OCI-LY7 (cell line): ENCODE data around the gene HGFAC. TPM values are rescaled to one million over a fixed set of nuclear protein-coding genes. Genes with fewer than 3 reads are reported as not detected.

Source experiments
- BruUV-seq: library from RNA; stranded (reverse); fragments of 400-500 nt; replicated peaks from 2 replicates; lab custom pipeline; 2021; lab: Mats Ljungman, UMichigan
- CTCF ChIA-PET: fragments of 300-600 bp; sonication (Branson Sonifier 250); formaldehyde crosslinking; loops from one replicate; lab custom pipeline; 2022; ENCODE audit warnings: antibody characterized with exemption; ENCODE audit not compliant: unreplicated experiment; lab: Charles Lee
- POLR2A ChIA-PET: fragments of 300-600 bp; sonication (Branson Sonifier 250); formaldehyde crosslinking; loops from one replicate; lab custom pipeline; 2022; ENCODE audit warnings: antibody characterized with exemption; lab: Charles Lee
- DNase-seq: peaks from one replicate; pipeline ENCODE4 v3.0.0-alpha.2; 2015; ENCODE audit warnings: low spot score
- H2AFZ ChIP-seq: fragments of 200-600 bp; sonication (generic), shearing (Covaris generic); 2 replicates; pipeline ENCODE4 v1.6.1; 2014; ENCODE audit warnings: mild to moderate bottlenecking, antibody characterized with exemption, low read length, moderate library complexity
- H3K27ac ChIP-seq: fragments of 200-600 bp; sonication (generic); 2 replicates; pipeline ENCODE4 v1.5.1; 2014; ENCODE audit warnings: mixed run types, low read depth, mild to moderate bottlenecking, moderate library complexity, low read length, inconsistent platforms; ENCODE audit not compliant: poor library complexity, severe bottlenecking
- H3K36me3 ChIP-seq: fragments of 200-600 bp; sonication (generic); 2 replicates; pipeline ENCODE4 v1.6.1; 2014; ENCODE audit warnings: mild to moderate bottlenecking, antibody characterized with exemption, low read length, moderate library complexity, mixed read lengths; ENCODE audit not compliant: insufficient read depth
- H3K4me1 ChIP-seq: fragments of 200-600 bp; sonication (generic); 2 replicates; pipeline ENCODE4 v1.5.1; 2014; ENCODE audit warnings: mild to moderate bottlenecking, low read length; ENCODE audit not compliant: insufficient read depth, poor library complexity, severe bottlenecking
- H3K4me2 ChIP-seq: fragments of 200-600 bp; sonication (generic); 2 replicates; pipeline ENCODE4 v1.6.1; 2014; ENCODE audit warnings: mild to moderate bottlenecking, low read length
- H3K4me3 ChIP-seq: fragments of 200-600 bp; sonication (generic); 2 replicates; pipeline ENCODE4 v1.5.1; 2014; ENCODE audit warnings: mild to moderate bottlenecking, low read depth, low read length; ENCODE audit not compliant: poor library complexity, severe bottlenecking
- H3K79me2 ChIP-seq: fragments of 200-600 bp; sonication (generic); 2 replicates; pipeline ENCODE4 v1.6.1; 2016; ENCODE audit warnings: low read depth, mild to moderate bottlenecking, low read length, moderate library complexity, mixed read lengths; ENCODE audit not compliant: insufficient read depth
- H3K9me2 ChIP-seq: fragments of 200-600 bp; sonication (generic); 2 replicates; pipeline ENCODE4 v1.6.1; 2016; ENCODE audit warnings: mild to moderate bottlenecking, low read length, mixed read lengths; ENCODE audit not compliant: insufficient read depth
- H3K9me3 ChIP-seq: fragments of 200-600 bp; sonication (generic); 2 replicates; pipeline ENCODE4 v1.6.1; 2014; ENCODE audit warnings: mild to moderate bottlenecking, mixed run types, low read length, mixed read lengths
- H4K20me1 ChIP-seq: fragments of 200-600 bp; sonication (generic); 2 replicates; pipeline ENCODE4 v1.6.1; 2014; ENCODE audit warnings: mild to moderate bottlenecking, antibody characterized with exemption, low read length, moderate library complexity, mixed read lengths; ENCODE audit not compliant: insufficient read depth
- EZH2phosphoT487 ChIP-seq: fragments of 200-600 bp; sonication (generic); IDR thresholded peaks from 2 replicates; pipeline ENCODE4 v1.6.1; 2018; ENCODE audit warnings: low read depth, borderline replicate concordance, mild to moderate bottlenecking, mixed run types, antibody characterized with exemption, low read length, moderate library complexity, mixed read lengths
- intact Hi-C: fragments of 100-400 bp; cut with micrococcal nuclease; formaldehyde crosslinking; loops from one replicate; pipeline ENCODE4 v1.10.0; 2022; ENCODE audit not compliant: unreplicated experiment
- total RNA-seq, 2 experiments: library from RNA; depleted of rRNA in 1 of 2; stranded (reverse); fragments of >200 nt in 1 of 2; shearing (Covaris generic) in 1 of 2; gene quantifications; 2 replicates each; pipeline ENCODE4 v1.2.3, GENCODE V29; 2014 to 2022
- TF ChIP-seq, protein P1 (sequence below): fragments of 200-600 bp; sonication (generic); conservative IDR thresholded peaks from 2 replicates; pipeline ENCODE4 v1.5.1; 2014; ENCODE audit warnings: mild to moderate bottlenecking, antibody characterized with exemption, low read length, moderate library complexity, mixed read lengths

HGFAC gene
- total RNA-seq, 2 experiments from 2014 or later = not detected

DNA sequence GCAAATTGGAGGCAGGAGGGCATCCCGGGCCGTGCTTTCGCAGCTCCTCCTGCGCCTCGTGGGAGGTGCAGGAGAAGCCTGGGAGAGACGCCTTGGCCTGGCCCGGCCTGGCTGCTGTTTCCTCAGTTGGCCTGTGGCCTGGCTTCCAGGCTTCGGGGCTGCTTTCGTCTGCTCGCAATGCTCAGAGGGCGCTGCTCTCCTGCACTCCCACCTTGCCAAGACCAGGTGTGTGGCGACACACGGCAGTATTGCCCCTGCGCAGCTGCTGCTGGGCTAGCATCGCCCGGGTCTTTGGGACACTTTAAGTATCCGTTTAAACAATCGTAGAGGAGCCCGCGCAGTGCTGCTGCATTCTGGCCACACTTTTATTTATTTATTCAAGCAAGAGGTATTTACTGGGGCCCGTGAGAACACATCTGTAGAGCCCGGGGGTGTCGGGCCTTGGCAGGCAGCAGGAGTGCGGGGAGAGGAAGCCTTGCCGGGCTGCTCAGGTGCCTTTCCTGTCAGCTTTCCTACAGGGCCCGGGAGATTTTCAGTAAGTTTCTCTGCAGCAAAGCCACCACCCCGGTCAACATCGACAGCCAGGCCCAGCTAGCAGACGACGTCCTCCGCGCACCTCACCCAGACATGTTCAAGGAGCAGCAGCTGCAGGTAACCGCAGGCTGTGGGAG, 26.2 kb upstream of the HGFAC start:
- H2AFZ ChIP-seq = no peak overlapping the region
- H3K4me1 ChIP-seq = no peaks in the 10 kb centered on the region
- H3K27ac ChIP-seq = no peak overlapping the region
- DNase-seq = no peak
- no peaks in the 10 kb centered on the region for H3K9me2 ChIP-seq
- ChIA-PET POLR2A (no interaction called here), CTCF (no interaction called here)
- no peaks in the 10 kb centered on the region for H3K9me3 ChIP-seq
- H3K4me3 ChIP-seq = no peak overlapping the region
- no peak for TF ChIP-seq EZH2phosphoT487
- TF ChIP-seq, protein P1, sequence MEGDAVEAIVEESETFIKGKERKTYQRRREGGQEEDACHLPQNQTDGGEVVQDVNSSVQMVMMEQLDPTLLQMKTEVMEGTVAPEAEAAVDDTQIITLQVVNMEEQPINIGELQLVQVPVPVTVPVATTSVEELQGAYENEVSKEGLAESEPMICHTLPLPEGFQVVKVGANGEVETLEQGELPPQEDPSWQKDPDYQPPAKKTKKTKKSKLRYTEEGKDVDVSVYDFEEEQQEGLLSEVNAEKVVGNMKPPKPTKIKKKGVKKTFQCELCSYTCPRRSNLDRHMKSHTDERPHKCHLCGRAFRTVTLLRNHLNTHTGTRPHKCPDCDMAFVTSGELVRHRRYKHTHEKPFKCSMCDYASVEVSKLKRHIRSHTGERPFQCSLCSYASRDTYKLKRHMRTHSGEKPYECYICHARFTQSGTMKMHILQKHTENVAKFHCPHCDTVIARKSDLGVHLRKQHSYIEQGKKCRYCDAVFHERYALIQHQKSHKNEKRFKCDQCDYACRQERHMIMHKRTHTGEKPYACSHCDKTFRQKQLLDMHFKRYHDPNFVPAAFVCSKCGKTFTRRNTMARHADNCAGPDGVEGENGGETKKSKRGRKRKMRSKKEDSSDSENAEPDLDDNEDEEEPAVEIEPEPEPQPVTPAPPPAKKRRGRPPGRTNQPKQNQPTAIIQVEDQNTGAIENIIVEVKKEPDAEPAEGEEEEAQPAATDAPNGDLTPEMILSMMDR = no peak
- H3K4me2 ChIP-seq = no peak overlapping the region
- H4K20me1 ChIP-seq = no peaks in the 10 kb centered on the region
- H3K36me3 ChIP-seq = no peaks in the 10 kb centered on the region
- H3K79me2 ChIP-seq = no peaks in the 10 kb centered on the region
- intact Hi-C loops = no loop called here
- no TSS peak for BruUV-seq

DNA sequence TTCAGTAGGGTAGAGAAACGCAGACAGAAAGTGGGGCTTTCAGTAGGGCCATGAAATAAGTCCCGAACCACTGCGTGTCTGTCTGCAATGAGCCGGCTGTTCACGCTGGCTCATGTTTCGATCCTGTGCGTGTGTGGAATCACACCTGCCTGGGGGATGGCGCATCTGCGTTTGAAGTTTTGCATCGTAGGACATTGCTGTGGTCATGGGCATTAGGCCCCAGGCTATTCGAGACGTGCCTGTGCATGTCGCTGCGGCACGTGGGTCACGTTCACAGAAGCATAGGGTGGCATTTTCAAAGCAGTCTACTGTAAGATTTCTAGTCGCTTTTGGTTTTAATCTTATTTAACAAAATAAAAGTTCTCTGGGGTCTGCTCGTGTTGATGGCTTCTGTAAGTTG, 25.5 kb upstream of the HGFAC start:
- no peaks in the 10 kb centered on the region for H3K79me2 ChIP-seq
- H3K9me2 ChIP-seq = no peaks in the 10 kb centered on the region
- no peaks in the 10 kb centered on the region for H3K4me1 ChIP-seq
- CTCF ChIA-PET = no interaction called here
- no peak overlapping the region for H3K4me2 ChIP-seq
- no peaks in the 10 kb centered on the region for H3K9me3 ChIP-seq
- no peak overlapping the region for H3K4me3 ChIP-seq
- H3K36me3 ChIP-seq = no peaks in the 10 kb centered on the region
- DNase-seq = no peak
- intact Hi-C loops = no loop called here
- H2AFZ ChIP-seq = no peak overlapping the region
- TF ChIP-seq EZH2phosphoT487 = no peak
- TF ChIP-seq, protein P1 = no peak
- BruUV-seq = no TSS peak
- no peak overlapping the region for H3K27ac ChIP-seq
- H4K20me1 ChIP-seq = no peaks in the 10 kb centered on the region
- POLR2A ChIA-PET = no interaction called here

DNA sequence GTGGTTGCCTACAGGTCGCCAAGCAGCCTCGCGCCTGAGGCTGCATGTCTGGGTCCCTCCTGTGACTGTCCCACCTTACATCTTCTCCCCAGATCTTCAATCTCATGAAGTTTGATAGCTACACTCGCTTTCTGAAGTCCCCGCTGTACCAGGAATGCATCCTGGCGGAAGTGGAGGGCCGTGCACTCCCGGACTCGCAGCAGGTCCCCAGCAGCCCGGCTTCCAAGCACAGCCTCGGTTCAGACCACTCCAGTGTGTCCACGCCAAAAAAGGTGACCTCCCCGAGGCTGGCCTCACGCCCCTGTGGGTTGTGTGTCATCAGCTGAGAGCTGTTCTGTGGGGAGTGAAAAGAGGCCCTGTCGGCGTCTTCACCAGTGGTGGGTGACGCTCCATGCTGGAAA, 24.9 kb upstream of the HGFAC start:
- no peaks in the 10 kb centered on the region for H3K4me1 ChIP-seq
- no TSS peak for BruUV-seq
- ChIA-PET CTCF (no interaction called here), POLR2A (no interaction called here)
- intact Hi-C loops = no loop called here
- H3K36me3 ChIP-seq = no peaks in the 10 kb centered on the region
- H2AFZ ChIP-seq = no peak overlapping the region
- no peak for DNase-seq
- no peaks in the 10 kb centered on the region for H4K20me1 ChIP-seq
- H3K9me3 ChIP-seq = no peaks in the 10 kb centered on the region
- H3K4me3 ChIP-seq = no peak overlapping the region
- H3K9me2 ChIP-seq = no peaks in the 10 kb centered on the region
- no peak overlapping the region for H3K4me2 ChIP-seq
- TF ChIP-seq, protein P1 = no peak
- TF ChIP-seq EZH2phosphoT487 = no peak
- no peak overlapping the region for H3K27ac ChIP-seq
- H3K79me2 ChIP-seq = no peaks in the 10 kb centered on the region
